ENCODE results near the gene NUP133.

DNA sequence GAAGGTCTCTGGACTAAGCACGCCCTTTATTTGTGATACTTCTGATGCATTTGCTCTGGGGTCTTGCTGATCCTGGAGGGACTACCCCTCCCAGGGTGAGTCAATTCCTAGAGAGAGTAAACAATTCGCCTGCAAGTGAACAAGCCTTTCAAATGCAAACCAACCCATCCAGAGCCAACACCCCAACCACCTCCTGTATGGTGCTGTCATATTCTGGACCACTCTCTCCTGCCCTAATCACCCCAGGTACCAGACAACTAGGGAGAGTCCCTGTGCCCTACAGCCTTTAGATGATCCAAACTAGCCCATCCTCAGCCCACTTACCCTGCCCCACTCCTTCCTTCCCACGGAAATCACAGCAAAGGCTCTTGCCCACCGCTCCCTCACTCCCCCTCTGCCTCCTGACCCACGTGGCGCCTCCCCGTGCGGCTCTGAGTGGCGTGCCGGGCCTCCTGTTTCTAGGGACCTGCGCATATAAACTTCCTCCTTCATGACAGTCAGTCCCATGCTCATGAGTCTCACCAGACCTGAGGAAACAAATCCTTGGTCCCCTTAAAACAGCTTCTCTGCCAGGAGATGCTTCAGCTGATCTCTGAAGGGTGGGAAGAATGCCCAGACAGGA, 111.4 kb downstream of the NUP133 start:
- TF ChIP-seq, protein P1, sequence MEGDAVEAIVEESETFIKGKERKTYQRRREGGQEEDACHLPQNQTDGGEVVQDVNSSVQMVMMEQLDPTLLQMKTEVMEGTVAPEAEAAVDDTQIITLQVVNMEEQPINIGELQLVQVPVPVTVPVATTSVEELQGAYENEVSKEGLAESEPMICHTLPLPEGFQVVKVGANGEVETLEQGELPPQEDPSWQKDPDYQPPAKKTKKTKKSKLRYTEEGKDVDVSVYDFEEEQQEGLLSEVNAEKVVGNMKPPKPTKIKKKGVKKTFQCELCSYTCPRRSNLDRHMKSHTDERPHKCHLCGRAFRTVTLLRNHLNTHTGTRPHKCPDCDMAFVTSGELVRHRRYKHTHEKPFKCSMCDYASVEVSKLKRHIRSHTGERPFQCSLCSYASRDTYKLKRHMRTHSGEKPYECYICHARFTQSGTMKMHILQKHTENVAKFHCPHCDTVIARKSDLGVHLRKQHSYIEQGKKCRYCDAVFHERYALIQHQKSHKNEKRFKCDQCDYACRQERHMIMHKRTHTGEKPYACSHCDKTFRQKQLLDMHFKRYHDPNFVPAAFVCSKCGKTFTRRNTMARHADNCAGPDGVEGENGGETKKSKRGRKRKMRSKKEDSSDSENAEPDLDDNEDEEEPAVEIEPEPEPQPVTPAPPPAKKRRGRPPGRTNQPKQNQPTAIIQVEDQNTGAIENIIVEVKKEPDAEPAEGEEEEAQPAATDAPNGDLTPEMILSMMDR (IDR thresholded peaks at IDR 0.05): no peak
- TF ChIP-seq POLR2A (IDR thresholded peaks at IDR 0.05) (no peak), POLR2AphosphoS5 (IDR thresholded peaks at IDR 0.05) (no peak)

All from breast epithelium (tissue), 3 donors.